GM19238 (cell line): ENCODE results near the gene GALC.

ENCODE experiments used
- DNase-seq: peaks from one replicate; pipeline ENCODE4 v3.0.0; 2011; ENCODE audit warnings: low spot score; ENCODE audit not compliant: insufficient read length

GALC gene

GRCh38 chr14:88007608-88008007 lies 14.6 kb upstream of the GALC start:
- DNase-seq, result no peak

- no peak for DNase-seq
Observed at GRCh38 chr14:88005978-88006851, 13.2 kb upstream of the GALC start.

DNA sequence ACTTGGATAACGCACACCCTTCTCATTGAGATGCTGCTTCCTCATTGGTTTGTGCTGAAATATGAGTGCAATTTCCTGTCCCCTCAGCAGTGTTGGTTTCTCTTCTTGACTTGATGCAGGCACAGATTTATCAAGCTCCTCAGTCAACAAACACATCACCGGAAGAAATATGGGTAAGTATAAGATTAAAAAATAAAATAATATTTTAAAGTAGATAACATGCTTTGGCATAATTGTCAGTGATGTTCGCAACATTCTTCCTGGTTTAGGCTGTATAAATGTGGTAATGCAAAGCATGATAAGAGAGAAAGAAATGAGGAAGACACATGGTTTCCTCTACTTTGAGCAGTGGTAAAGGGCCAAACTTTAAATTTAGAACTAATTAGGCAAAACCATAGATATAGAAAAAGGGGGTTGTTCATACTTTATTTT lies 12.1 kb upstream of the GALC start, which contains the start of gene GPR65:
Gene GPR65, plus strand, starts transcription at position 86 of the 432 bp plus-strand sequence. CDS start 5,713 bp downstream, outside the sequence.
- DNase-seq, result no peak

DNA sequence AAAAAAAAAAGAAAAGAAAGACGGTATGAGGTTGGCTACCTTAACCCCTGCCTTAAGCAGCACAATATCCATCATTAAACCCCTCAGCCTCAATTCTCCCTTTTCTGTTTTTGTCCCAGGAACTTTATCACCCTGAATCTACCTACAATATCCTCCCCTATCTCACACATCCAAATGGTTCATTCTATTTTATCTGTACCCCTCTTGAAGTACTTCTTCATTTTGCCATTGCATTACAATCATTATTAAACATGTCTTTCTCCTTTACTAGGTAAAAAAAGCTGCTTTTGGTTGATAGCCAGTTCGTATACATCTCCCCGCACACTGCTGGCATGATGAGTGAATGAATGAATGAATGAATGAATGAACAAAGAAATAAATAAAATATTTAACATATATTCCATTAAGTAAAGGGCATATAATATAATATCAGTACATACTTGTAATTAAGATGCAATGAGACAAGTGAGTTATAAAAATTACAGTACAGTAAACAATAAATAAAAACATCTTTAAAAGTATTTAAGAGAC lies 11.6 kb upstream of the GALC start:
- no peak for DNase-seq

DNA sequence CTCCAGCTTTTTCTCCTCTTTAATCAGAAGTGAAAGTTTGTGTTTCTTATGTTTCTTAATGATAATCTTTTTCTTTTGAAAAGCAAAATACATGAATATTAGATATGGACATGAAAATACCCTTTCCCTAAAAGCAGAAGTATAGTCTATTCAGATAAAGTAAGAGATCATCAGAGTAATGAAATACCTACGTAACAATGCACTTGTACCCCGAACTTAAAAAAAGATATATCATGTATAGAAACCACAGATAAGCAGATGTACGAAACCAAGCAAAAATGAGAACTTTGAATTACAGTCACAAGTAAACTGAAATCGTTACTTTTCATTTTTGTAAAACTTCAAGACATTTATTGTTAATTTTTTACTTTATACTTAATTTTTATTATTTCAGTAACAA lies 10.4 kb upstream of the GALC start:
- DNase-seq, result no peak

DNA sequence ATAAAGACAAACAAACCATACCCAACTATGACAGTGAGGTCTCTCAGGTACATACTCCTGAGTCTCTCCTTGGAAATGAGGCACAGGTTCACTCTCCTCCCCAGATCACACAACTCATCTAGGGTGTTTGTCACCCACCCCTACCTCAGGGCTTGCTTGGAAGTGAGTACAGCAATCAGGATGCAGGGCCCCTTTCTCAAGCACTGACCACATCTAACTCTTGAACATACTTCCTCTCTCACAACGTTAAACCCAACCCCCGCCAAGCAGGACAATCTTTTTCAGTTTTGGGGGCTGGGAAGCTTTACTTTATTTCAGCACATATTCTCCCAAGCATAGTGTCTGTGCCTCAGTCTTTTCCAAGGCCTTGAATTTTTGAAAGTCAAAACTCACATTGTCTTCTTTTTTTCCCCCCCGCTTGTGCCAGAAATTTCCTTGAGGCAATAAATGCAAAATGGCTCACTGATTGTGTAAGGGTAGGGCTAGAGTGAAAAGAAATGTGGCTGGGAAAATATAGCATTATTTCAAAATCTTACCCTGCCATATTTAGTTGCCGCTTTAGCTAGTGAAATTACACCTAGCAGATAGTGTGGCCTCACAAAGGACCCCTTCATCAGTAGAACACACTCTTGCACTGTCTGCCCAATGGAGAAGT lies 9.6 kb upstream of the GALC start:
- DNase-seq, result no peak

GRCh38 chr14:87999277-87999676 lies 6.3 kb upstream of the GALC start:
- no peak for DNase-seq

DNA sequence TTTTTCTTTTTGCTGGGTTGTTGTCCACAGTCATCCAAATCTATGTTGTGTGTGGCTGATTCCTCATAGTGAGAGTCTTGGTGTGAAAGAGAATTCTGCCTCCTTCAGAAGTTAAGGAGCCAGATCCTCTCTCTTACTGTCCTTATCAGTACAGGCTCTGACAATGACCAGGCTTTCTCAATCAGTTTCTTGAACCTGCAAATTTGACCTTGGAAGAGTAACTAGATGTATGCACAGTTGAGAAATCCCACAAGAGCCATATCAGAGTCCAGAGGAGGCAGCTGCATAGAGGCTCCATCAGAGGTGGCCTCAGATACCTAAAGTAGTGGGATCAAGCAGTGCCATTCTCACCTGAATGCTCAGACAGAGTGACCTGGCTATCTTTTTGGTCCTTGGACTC lies 5.5 kb upstream of the GALC start:
- no peak for DNase-seq

- DNase-seq, result no peak
Observed at GRCh38 chr14:87996291-87996592, 3.3 kb upstream of the GALC start.

- no peak for DNase-seq
Observed at GRCh38 chr14:87995500-87996290, 2.7 kb upstream of the GALC start.

DNA sequence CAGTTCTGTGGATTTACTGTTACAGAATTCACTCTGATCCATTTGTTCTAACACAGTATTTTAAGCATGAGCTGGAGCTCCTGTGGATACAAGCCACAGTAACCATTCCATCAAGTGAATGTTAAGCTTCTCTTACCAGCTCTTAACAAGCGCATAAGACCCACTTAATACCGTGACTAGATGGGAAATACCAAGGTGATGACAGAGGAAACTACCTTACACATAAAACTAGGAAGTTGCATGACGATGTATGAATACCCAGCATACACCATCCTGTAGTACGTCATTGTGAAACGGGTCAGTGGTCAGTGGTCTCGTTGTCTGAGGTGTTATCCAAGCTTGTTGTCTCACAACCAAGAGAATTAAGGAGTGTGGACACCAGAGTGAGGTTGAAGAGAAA lies 2.0 kb upstream of the GALC start:
- DNase-seq, result no peak

DNA sequence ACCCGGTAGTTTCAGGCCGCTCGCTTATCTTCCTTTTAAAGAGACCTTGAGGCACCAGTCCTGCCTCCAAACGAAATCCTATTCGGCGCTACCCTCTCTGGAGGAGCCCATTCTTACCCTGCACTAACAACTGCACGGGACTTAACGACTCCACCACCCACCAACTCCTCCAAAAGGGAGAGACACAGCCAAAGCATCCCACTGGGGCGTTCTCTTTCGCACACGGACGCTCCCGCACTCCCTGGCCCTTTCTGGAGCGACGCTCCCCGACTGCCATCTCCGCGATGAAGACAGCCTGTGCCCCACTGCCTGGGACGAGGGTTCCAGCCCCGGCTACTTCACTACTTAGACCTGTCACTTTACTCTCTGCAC lies 650 bp downstream of the GALC start:
- no peak for DNase-seq

DNA sequence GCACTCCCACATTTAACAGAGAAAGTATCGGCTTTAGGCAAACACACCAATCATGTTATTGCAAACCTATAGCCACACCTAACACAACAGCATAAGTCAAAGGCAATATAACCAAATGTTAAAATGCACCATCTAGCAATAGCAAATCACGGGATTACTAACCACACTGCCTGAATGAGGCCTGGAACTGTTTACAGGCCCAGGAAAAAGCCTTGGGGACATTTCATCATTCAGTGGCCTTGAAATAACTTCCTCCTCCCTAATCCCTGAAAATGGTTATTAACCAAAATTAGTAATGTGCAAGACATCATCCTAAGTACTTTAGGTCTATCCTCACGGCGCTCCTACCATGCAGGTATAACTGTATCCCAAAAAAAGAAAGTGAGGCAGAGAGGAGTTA lies 2.3 kb downstream of the GALC start:
- DNase-seq, result no peak

DNA sequence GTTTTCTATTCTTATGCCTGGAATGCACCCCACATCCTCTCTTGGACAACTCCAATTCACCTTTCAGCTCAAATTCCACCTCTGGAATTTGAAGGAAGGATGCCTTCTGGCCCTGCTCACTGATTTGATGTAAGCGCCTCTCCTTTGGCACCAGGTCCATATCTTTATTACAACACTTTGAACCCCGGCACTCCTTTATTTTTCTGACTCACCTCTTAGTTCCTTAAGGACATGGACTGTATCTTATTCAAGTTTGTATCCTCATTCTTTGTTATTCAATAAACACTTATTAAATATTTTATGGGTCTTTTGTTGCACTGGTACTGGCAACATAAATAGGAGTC lies 3.1 kb downstream of the GALC start:
- DNase-seq, result no peak

DNA sequence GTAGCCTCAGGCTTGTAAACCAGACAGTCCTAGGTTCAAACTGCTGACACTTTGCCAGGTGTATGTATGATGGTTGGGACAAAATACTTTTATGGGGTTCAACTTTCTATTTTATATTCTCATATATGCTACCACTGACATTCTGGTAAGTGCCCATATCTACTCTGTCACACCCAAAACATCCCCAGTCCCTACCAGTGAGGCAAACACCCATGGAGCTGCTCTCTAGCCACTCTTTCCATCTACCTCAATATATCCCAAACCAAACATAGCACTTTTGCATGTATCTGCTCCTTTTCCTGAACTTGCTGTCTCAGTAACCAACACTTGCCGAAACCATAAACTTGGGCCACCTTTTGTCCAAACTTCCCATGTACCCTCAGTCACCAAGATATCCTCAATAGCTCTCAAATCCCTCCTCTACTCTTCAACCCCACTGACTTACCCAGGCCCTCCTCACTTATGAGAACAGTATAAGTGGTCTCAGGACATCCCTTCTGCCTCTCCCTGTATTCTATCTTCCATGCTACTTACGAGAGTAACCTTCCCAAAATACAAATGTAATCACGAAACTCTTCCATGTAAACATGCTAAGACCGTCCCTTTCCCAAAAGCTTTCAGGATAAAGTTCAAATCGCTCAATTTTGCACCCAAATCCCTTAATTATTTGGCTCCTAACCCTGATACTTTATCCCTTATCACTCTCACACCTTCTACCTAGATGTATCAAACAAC lies 3.6 kb downstream of the GALC start:
- DNase-seq, result no peak

DNA sequence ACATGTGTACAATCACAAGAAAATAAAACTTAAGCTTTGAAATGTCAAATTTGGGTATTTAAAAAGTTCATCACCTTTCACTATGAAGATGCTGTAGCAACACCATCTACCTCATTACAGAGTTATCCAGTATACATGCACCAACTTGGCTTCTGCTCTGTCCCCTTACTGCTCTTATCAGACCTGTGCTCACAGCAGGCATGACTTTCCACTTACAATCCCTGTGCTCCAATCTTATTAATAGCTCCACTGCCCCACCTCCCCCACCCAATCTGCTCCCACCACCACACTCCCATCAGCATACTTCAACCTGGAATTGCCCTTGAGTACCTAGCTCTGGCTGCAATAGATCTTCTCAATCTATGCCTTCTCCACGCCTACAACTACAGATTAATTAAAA lies 13.3 kb downstream of the GALC start:
- DNase-seq, result no peak

DNA sequence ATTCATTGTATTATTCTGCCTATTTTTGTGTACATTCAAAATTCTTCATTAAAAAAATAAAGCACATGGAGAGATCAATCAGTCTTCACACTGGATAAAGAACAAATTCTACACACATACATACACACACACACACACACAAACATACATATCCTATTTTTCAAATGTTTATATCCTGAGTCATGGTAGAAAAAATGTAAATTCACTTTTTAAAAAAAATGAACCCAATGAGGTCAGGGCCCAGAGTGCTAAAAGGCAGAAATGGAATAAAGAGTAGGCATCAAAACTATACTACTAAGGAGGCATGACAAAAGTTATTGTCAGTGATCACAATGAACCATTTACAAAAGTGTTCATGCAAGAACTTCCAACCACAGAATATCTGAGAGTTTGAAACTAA lies 17.3 kb downstream of the GALC start:
- no peak for DNase-seq

DNA sequence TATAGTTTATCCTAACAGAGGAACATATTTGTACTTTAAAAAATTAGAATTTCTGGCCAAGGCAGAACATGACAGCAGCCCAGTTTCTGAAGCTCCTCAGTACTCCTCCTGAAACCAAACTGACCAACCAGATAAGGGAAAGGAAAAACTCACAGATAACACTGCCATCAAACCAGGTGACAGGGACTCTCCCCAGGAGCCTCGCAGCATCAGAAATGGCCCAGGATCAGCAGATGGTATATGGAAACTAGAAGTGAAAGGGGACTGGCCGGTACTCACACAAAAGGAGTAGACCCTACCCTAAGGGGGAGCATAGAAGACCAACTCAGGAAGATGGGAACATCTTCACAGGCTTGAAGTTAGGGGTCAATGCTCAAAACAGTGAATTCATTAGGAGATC lies 22.0 kb downstream of the GALC start:
- no peak for DNase-seq

DNA sequence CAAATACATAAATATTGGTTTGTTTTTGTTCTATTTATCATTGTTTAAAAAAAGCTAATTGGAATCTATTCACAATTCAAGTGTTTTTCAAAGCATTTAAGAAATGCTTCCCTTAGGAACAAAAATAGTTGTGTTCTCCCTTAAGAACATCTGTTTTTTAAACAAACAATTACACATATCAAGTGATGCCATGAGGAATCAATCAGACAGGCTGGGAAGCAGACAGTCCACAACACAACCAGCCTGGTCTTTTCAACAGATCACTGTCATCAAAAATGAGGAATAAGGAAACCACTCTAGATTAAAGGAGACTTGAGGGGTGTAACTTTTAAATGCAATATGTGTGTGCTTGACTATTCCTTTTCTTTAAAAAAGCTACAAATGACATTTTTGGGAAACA lies 25.5 kb downstream of the GALC start:
- DNase-seq, result no peak

DNA sequence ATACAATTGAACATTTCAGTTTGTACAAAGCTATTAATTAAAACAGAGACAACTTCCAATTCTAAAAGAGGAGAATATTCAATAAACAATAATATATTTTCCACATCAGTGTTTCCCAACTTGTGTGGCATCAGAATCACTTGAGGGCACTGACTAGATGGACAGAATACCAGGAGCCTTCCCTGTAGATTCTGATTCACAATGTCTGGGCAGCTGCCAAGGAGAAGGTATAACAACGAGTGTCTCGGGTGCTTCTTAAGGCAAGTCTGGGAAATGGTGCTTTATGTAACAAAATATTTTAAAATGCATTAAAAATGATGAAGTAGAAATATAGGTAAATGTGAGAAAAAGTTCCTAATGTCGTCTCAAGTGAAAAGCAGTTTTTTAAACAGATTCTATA lies 26.2 kb downstream of the GALC start:
- DNase-seq, result no peak

GRCh38 chr14:87961246-87961645 lies 31.7 kb downstream of the GALC start:
- DNase-seq, result no peak
